Measurements from ENCODE around the gene INTS3.

INTS3 gene

GRCh38 chr1:153727463-153728304 is at the start of gene INTS3:
Gene INTS3 (plus strand): TSS chr1:153728050. CDS start chr1:153728635, 585 bp downstream.
- Histone ChIP-seq H2AFZ (ENCODE audit: low read depth) (peak within 1 kb of the TSS; percentile 88), H3K27ac (peak within 1 kb of the TSS; percentile 74), H3K4me1 (ENCODE audit: low read depth, poor library complexity, severe bottlenecking) (peaks cover 14% of the 10 kb centered on the region)

DNA sequence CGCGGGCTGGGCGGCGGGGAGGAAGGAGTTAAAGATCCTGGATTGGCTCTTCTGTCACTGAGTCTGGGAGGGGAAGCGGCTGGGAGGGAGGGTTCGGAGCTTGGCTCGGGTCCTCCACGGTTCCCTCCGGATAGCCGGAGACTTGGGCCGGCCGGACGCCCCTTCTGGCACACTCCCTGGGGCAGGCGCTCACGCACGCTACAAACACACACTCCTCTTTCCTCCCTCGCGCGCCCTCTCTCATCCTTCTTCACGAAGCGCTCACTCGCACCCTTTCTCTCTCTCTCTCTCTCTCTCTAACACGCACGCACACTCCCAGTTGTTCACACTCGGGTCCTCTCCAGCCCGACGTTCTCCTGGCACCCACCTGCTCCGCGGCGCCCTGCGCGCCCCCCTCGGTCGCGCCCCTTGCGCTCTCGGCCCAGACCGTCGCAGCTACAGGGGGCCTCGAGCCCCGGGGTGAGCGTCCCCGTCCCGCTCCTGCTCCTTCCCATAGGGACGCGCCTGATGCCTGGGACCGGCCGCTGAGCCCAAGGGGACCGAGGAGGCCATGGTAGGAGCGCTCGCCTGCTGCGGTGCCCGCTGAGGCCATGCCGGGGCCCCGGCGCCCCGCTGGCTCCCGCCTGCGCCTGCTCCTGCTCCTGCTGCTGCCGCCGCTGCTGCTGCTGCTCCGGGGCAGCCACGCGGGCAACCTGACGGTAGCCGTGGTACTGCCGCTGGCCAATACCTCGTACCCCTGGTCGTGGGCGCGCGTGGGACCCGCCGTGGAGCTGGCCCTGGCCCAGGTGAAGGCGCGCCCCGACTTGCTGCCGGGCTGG is 49.1 kb upstream of the INTS3 start, which contains the start of gene NPR1:
NPR1 (plus strand) TSS at position 170 of the 818 bp plus-strand sequence; CDS start at position 591, 421 bp downstream.
- Histone ChIP-seq H3K27me3 (ENCODE audit: insufficient read depth, low read depth) (peaks cover 59% of the 10 kb centered on the region), H3K4me1 (ENCODE audit: low read depth, poor library complexity, severe bottlenecking) (peaks cover 11% of the 10 kb centered on the region), H3K4me2 (peak within 1 kb of the TSS; percentile 4; the same call in 1 of the 2 replicates), H3K36me3 (ENCODE audit: insufficient read depth) (no peaks in the 10 kb centered on the region), H3K27ac (no peak within 1 kb of the TSS), H4K20me1 (ENCODE audit: insufficient read depth) (no peaks in the 10 kb centered on the region), H2AFZ (ENCODE audit: low read depth) (peak within 1 kb of the TSS; percentile 0; the same call in 1 of the 2 replicates), H3K4me3 (IDR thresholded peaks at IDR 0.05; ENCODE audit: insufficient read depth, low read depth, low read length) (no peak within 1 kb of the TSS), H3K9ac (no peak within 1 kb of the TSS), H3K79me2 (ENCODE audit: insufficient read depth, low read depth) (no peaks in the 10 kb centered on the region)
- no peak for TF ChIP-seq CTCF (conservative IDR thresholded peaks at IDR 0.05; ENCODE audit: low read depth, low read length)

More at GRCh38 chr1:153727463-153728304, at the start of gene INTS3:
- H4K20me1 ChIP-seq (ENCODE audit: insufficient read depth) = no peaks in the 10 kb centered on the region
- peak within 1 kb of the TSS; percentile 82 for H3K9ac ChIP-seq
- peak within 1 kb of the TSS; percentile 100 for H3K4me3 ChIP-seq (IDR thresholded peaks at IDR 0.05; ENCODE audit: insufficient read depth, low read depth, low read length)
- peaks cover 10% of the 10 kb centered on the region; the same call in 1 of the 2 replicates for H3K79me2 ChIP-seq (ENCODE audit: insufficient read depth, low read depth)
- peak within 1 kb of the TSS; percentile 99 for H3K4me2 ChIP-seq
- H3K27me3 ChIP-seq (ENCODE audit: insufficient read depth, low read depth) = no peaks in the 10 kb centered on the region
- H3K36me3 ChIP-seq (ENCODE audit: insufficient read depth) = no peaks in the 10 kb centered on the region
- TF ChIP-seq CTCF (conservative IDR thresholded peaks at IDR 0.05; ENCODE audit: low read depth, low read length) = 0 out of 2 replicates have a peak, but pooled peaks have one; percentile 42

DNA sequence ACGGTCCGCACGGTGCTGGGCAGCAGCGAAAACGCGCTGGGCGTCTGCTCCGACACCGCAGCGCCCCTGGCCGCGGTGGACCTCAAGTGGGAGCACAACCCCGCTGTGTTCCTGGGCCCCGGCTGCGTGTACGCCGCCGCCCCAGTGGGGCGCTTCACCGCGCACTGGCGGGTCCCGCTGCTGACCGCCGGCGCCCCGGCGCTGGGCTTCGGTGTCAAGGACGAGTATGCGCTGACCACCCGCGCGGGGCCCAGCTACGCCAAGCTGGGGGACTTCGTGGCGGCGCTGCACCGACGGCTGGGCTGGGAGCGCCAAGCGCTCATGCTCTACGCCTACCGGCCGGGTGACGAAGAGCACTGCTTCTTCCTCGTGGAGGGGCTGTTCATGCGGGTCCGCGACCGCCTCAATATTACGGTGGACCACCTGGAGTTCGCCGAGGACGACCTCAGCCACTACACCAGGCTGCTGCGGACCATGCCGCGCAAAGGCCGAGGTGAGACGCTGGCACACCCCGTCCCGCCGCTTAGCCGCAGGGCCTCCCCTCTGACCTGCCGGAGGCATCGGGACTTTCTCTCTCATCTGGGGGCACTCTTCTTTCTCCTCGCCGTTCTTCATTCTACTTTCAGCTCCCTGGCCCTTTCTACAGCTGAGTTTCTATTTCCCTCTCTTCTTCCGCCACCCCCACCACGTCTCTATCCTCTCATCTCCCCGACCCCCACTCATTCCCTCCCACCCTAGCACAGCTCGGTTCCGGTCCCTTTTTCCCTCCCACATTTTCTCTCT is 48.3 kb upstream of the INTS3 start:
- peaks cover 59% of the 10 kb centered on the region for H3K27me3 ChIP-seq (ENCODE audit: insufficient read depth, low read depth)
- H2AFZ ChIP-seq (ENCODE audit: low read depth) = no peak overlapping the region
- no peaks in the 10 kb centered on the region for H3K79me2 ChIP-seq (ENCODE audit: insufficient read depth, low read depth)
- no peak overlapping the region for H3K27ac ChIP-seq
- no peak overlapping the region for H3K4me3 ChIP-seq (IDR thresholded peaks at IDR 0.05; ENCODE audit: insufficient read depth, low read depth, low read length)
- TF ChIP-seq CTCF (conservative IDR thresholded peaks at IDR 0.05; ENCODE audit: low read depth, low read length) = no peak
- H3K4me1 ChIP-seq (ENCODE audit: low read depth, poor library complexity, severe bottlenecking) = peaks cover 11% of the 10 kb centered on the region
- H3K4me2 ChIP-seq = no peak overlapping the region
- H4K20me1 ChIP-seq (ENCODE audit: insufficient read depth) = no peaks in the 10 kb centered on the region
- H3K36me3 ChIP-seq (ENCODE audit: insufficient read depth) = no peaks in the 10 kb centered on the region
- no peak overlapping the region for H3K9ac ChIP-seq

- Histone ChIP-seq H4K20me1 (ENCODE audit: insufficient read depth) (no peaks in the 10 kb centered on the region), H3K4me3 (IDR thresholded peaks at IDR 0.05; ENCODE audit: insufficient read depth, low read depth, low read length) (no peak overlapping the region), H3K27ac (no peak overlapping the region), H3K79me2 (ENCODE audit: insufficient read depth, low read depth) (no peaks in the 10 kb centered on the region), H2AFZ (ENCODE audit: low read depth) (no peak overlapping the region), H3K36me3 (ENCODE audit: insufficient read depth) (no peaks in the 10 kb centered on the region), H3K9ac (no peak overlapping the region), H3K4me2 (no peak overlapping the region), H3K27me3 (ENCODE audit: insufficient read depth, low read depth) (peaks cover 59% of the 10 kb centered on the region), H3K4me1 (ENCODE audit: low read depth, poor library complexity, severe bottlenecking) (peaks cover 11% of the 10 kb centered on the region)
- no peak for TF ChIP-seq CTCF (conservative IDR thresholded peaks at IDR 0.05; ENCODE audit: low read depth, low read length)
Measured at GRCh38 chr1:153680120-153680403, 47.8 kb upstream of the INTS3 start.
